A549 (cell line): Measurements from ENCODE around the gene PGLYRP3.
"Not testable (repeated sequence)": the region's sequence is repeated elsewhere in the genome, so short reads cannot be mapped to it uniquely, and the experiment has no call there.

Source experiments
- CTCF ChIP-seq: fragments of >200 bp; sonication (Bioruptor Twin); formaldehyde crosslinking; IDR thresholded peaks from 3 replicates; pipeline ENCODE4 v1.5.1; 2016
- ELK1 ChIP-seq: fragments of 150-350 bp; IDR thresholded peaks from 2 replicates; pipeline ENCODE4 v1.6.1; 2014; ENCODE audit warnings: low read depth, mild to moderate bottlenecking, low read length

- TF ChIP-seq CTCF, ELK1: not testable (repeated sequence)
These were observed 5.4 kb upstream of the PGLYRP3 start for GRCh38 chr1:153318145-153318544.
